ENCODE measurements around the gene GABBR2. TPM values are rescaled to one million over a fixed set of nuclear protein-coding genes. Genes with fewer than 3 reads are reported as not detected.

Gene GABBR2
- total and polyA plus RNA-seq, 9 of the 15 experiments (the other 6 are each of a cell fraction or from before 2014, with no cell fraction given), result 0.15 to 1.9 (median 0.32) TPM

- no peak for TF ChIP-seq RBM25 (IDR thresholded peaks at IDR 0.05; ENCODE audit: low read depth, low read length, severe bottlenecking)
- TF ChIP-seq ZNF197 (CRISPR knock-in tag; IDR thresholded peaks at IDR 0.05; ENCODE audit: low read depth), result no peak
- no peak for TF ChIP-seq ELK1 (CRISPR knock-in tag; IDR thresholded peaks at IDR 0.05)
- TF ChIP-seq CBX2 (IDR thresholded peaks at IDR 0.05; ENCODE audit: insufficient read depth, low read length, poor library complexity, severe bottlenecking), result no peak
- TF ChIP-seq ARHGAP35 (IDR thresholded peaks at IDR 0.05; ENCODE audit: partially characterized antibody), result no peak
- TF ChIP-seq XRCC4 (IDR thresholded peaks at IDR 0.05; ENCODE audit: extremely low read depth, insufficient read depth, insufficient read length), result no peak
- no peak for TF ChIP-seq STAT5A (IDR thresholded peaks at IDR 0.05; ENCODE audit: borderline replicate concordance, low read length)
Measured at GRCh38 chr9:98714833-98715232, 6.1 kb upstream of the GABBR2 start (continued).

GRCh38 chr9:98712987-98713386, 4.3 kb upstream of the GABBR2 start:
- Histone ChIP-seq H3K27ac (ENCODE audit: extremely low read depth, low read depth, low read length) (no peak overlapping the region), H3K4me3 (no peak overlapping the region), H3K4me1 (replicated peaks in 1 of 2; ENCODE audit: control insufficient read depth in 2 of 2, insufficient read depth in 2 of 2, low read length in 2 of 2) (peaks cover 0 to 18% of the 10 kb centered on the region in 2 experiments; a peak in 2 of 5 replicates), H3K27me3 (ENCODE audit: control insufficient read depth in 2 of 2, insufficient read depth in 2 of 2, low read length in 2 of 2) (peaks cover 34 to 43% of the 10 kb centered on the region in 2 experiments), H3K36me3 (ENCODE audit: control insufficient read depth, insufficient read depth, low read length) (no peaks in the 10 kb centered on the region), H3K9ac (ENCODE audit: insufficient read depth in 1 of 2, low read depth in 2 of 2, low read length in 2 of 2) (no peak overlapping the region), H3K9me3 (replicated peaks; ENCODE audit: control insufficient read depth, insufficient read depth, low read depth, low read length) (no peaks in the 10 kb centered on the region), H3K4me2 (ENCODE audit: insufficient read depth, low read length) (no peak overlapping the region), H3K9me1 (ENCODE audit: control insufficient read depth, insufficient read depth, low read length) (no peaks in the 10 kb centered on the region), H3K79me2 (ENCODE audit: control insufficient read depth, insufficient read depth, low read length) (no peaks in the 10 kb centered on the region), H2AFZ (ENCODE audit: low read depth, low read length) (no peak overlapping the region), H4K20me1 (replicated peaks; ENCODE audit: control insufficient read depth, insufficient read depth, low read length) (peaks cover 9% of the 10 kb centered on the region)
- CTCF ChIA-PET (ENCODE audit: low intra/inter-chr PET ratio), result interaction anchor here (0.6 kb wide), 1 partner anchor 15 kb away, joined by 5 read pairs; no protein-coding TSS in a partner anchor
- ATAC-seq, result no peak
- intact Hi-C loops (cut with micrococcal nuclease) (no loop called here), in situ Hi-C loops (cut with MboI) (no loop called here)
- no peak for DNase-seq (ENCODE audit: extremely low read depth in 1 of 4, low spot score in 3 of 4)
- POLR2A ChIA-PET, result interaction anchor here (0.7 to 1.1 kb wide), 2 partner anchors 12 to 137 kb away, joined by 3 read pairs; no protein-coding TSS in a partner anchor
- BruUV-seq (replicated peaks), result no TSS peak
- FAIRE-seq, result no peak
- TF ChIP-seq ZBTB26 (CRISPR knock-in tag; IDR thresholded peaks at IDR 0.05) (no peak), HMBOX1 (IDR thresholded peaks at IDR 0.05) (no peak), HMGXB4 (CRISPR knock-in tag; IDR thresholded peaks at IDR 0.05) (no peak), THAP12 (CRISPR knock-in tag; IDR thresholded peaks at IDR 0.05) (no peak)

Data from K562 (cell line).